Calu3 (cell line): ENCODE results near the gene GPS1. TPM values are rescaled to one million over a fixed set of nuclear protein-coding genes. Genes with fewer than 3 reads are reported as not detected.

ENCODE experiments used
- BruUV-seq: library from RNA; stranded (reverse); fragments of 400-500 nt; replicated peaks from 2 replicates; lab custom pipeline; 2021; lab: Mats Ljungman, UMichigan
- CTCF ChIA-PET: fragments of 300-600 bp; sonication (Branson Sonifier 250); formaldehyde crosslinking; loops from one replicate; lab custom pipeline; 2022; ENCODE audit warnings: antibody characterized with exemption; lab: Charles Lee
- DNase-seq: peaks from one replicate; pipeline ENCODE4 v3.0.0; 2022
- H3K27ac Mint-ChIP-seq: one replicate; pipeline ENCODE4 v1.8.0; 2022; ENCODE audit warnings: mixed read lengths; ENCODE audit not compliant: unreplicated experiment
- H3K27me3 Mint-ChIP-seq: one replicate; pipeline ENCODE4 v1.8.0; 2022; ENCODE audit warnings: mixed read lengths; ENCODE audit not compliant: unreplicated experiment
- H3K36me3 Mint-ChIP-seq: one replicate; pipeline ENCODE4 v1.8.0; 2022; ENCODE audit warnings: mild to moderate bottlenecking, moderate library complexity, mixed read lengths; ENCODE audit not compliant: insufficient read depth, unreplicated experiment
- H3K4me1 Mint-ChIP-seq: one replicate; pipeline ENCODE4 v1.8.0; 2022; ENCODE audit warnings: mild to moderate bottlenecking, low read depth, mixed read lengths; ENCODE audit not compliant: unreplicated experiment
- H3K4me3 Mint-ChIP-seq: one replicate; pipeline ENCODE4 v1.8.0; 2022; ENCODE audit warnings: mild to moderate bottlenecking, low read depth, moderate library complexity, mixed read lengths; ENCODE audit not compliant: unreplicated experiment
- H3K9me3 Mint-ChIP-seq: one replicate; pipeline ENCODE4 v1.8.0; 2022; ENCODE audit warnings: low read depth, mixed read lengths; ENCODE audit not compliant: unreplicated experiment
- intact Hi-C: fragments of 100-400 bp; cut with micrococcal nuclease; formaldehyde crosslinking; loops from one replicate; pipeline ENCODE4 v1.10.0; 2022; ENCODE audit not compliant: unreplicated experiment
- total RNA-seq: library from RNA; stranded (reverse); gene quantifications from 2 replicates; pipeline ENCODE4 v1.2.3, GENCODE V29; 2022
- TF ChIP-seq, protein P1 (sequence below): fragments of 200-600 bp; IDR thresholded peaks from one replicate; pipeline ENCODE4 v1.8.0; 2022; ENCODE audit warnings: antibody characterized with exemption; ENCODE audit not compliant: unreplicated experiment

GPS1 gene
- total RNA-seq, 1 experiment from 2014 or later, result 114 TPM

DNA sequence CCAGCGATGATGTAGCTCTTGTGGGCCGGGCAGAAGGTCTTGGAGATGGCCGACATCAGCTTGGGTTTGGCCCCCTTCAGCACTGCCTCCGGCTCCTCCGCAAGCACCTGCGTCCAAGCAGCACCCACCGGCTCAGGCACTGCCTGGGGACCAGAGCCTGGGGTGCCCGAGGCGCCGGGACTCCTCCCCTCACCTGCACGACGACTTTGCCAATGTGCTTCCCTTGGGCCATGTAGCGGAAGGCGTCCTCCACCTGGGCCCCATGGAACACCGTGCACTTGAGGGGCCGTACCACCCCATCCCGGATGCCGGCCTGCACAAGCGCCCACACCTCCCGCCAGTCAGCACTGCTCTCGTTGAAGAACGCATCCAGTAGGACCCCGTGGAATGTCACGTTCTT, 31.3 kb downstream of the GPS1 start:
- intact Hi-C loops, result no loop called here
- no peaks in the 10 kb centered on the region for H3K9me3 Mint-ChIP-seq
- peaks cover 79% of the 10 kb centered on the region for H3K36me3 Mint-ChIP-seq

DNA sequence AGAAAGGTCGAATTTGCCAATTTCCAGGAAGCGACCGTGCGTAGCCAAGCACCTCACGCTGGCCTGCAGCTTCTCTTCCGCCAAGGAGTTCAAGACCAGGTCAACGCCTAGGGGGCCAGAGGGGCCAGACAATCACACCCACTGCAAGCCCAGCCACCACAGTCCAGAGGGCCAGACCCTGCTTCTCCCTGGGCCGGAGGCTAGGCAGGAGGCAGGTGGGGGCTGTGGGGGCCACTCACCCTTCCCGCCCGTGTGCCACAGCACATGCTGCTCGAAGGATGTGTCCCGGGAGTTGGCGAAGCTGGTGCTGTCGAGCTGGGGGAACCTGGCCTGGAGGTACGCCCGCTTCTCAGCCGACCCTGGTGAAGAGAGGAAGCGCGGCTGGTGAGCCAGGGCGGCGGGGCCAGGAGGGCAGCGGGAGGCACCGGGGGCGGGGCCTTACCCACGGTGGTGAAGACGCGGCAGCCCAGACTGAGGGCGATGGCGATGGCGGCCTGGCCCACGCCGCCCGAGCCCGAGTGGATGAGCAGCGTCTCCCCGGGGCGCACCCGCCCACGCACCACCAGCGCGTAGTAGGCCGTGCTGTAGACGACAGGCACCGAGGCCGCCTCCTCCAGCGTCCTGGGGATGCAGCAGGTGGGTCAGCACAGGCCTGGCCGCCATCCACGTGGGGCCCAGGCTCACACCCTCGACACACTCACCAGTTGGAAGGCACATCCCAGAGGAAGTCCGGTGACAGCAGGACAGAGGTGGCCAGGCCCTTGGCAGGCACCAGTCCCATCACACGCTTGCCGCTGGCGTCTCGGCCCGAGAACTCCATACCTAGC, 32.0 kb downstream of the GPS1 start:
- CTCF ChIA-PET, result no interaction called here
- H3K27me3 Mint-ChIP-seq, result no peaks in the 10 kb centered on the region
- H3K27ac Mint-ChIP-seq, result peak overlapping the region; percentile 30
- no peak for DNase-seq
- BruUV-seq, result no TSS peak
- H3K36me3 Mint-ChIP-seq, result peaks cover 80% of the 10 kb centered on the region
- H3K9me3 Mint-ChIP-seq, result no peaks in the 10 kb centered on the region
- H3K4me3 Mint-ChIP-seq, result no peak overlapping the region
- TF ChIP-seq, protein P1, sequence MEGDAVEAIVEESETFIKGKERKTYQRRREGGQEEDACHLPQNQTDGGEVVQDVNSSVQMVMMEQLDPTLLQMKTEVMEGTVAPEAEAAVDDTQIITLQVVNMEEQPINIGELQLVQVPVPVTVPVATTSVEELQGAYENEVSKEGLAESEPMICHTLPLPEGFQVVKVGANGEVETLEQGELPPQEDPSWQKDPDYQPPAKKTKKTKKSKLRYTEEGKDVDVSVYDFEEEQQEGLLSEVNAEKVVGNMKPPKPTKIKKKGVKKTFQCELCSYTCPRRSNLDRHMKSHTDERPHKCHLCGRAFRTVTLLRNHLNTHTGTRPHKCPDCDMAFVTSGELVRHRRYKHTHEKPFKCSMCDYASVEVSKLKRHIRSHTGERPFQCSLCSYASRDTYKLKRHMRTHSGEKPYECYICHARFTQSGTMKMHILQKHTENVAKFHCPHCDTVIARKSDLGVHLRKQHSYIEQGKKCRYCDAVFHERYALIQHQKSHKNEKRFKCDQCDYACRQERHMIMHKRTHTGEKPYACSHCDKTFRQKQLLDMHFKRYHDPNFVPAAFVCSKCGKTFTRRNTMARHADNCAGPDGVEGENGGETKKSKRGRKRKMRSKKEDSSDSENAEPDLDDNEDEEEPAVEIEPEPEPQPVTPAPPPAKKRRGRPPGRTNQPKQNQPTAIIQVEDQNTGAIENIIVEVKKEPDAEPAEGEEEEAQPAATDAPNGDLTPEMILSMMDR, result no peak
- intact Hi-C loops, result no loop called here
- no peaks in the 10 kb centered on the region for H3K4me1 Mint-ChIP-seq

More for the DNA sequence above, 31.3 kb downstream of the GPS1 start:
- CTCF ChIA-PET, result no interaction called here
- H3K27me3 Mint-ChIP-seq, result no peaks in the 10 kb centered on the region
- no peak overlapping the region for H3K4me3 Mint-ChIP-seq
- no peak for DNase-seq
- TF ChIP-seq, protein P1, result no peak
- H3K4me1 Mint-ChIP-seq, result no peaks in the 10 kb centered on the region
- BruUV-seq, result no TSS peak
- H3K27ac Mint-ChIP-seq, result no peak overlapping the region

DNA sequence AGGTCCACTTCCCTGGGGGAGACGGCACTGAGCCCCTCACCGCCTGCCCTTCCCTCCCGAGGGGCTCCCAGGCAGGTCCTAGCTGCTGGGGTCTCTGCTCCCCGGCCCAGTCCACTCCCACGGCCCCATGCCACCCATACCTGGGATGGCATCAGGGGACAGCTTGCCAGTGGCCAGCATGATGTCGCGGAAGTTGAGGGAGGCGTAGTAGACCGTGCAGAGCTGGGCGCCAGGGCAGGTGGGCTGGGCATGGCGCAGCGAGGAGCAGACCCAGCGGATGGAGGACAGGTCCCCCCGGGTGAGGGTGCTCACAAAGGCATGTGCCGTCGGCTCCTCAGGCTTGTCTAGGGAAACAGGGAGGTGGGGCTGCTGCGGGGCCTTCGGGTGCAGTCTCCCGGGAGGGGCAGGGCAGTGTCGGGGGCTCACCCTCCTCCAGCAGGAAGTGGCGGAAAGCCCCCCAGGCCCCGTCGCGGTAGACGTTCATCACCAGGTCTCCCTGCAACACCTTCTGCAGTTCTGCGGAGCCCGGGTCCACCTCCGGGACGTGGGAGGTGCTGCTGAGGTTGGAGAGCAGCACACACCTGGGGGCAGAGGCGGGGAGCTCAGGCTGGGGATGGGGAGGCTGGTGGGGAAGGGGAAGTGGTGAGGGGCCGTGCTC, 32.8 kb downstream of the GPS1 start:
- Mint-ChIP-seq H3K4me3 (no peak overlapping the region), H3K27me3 (no peaks in the 10 kb centered on the region), H3K4me1 (no peaks in the 10 kb centered on the region), H3K36me3 (peaks cover 77% of the 10 kb centered on the region), H3K27ac (peak overlapping the region; percentile 30), H3K9me3 (no peaks in the 10 kb centered on the region)
- no TSS peak for BruUV-seq
- intact Hi-C loops, result no loop called here
- TF ChIP-seq, protein P1, result no peak
- CTCF ChIA-PET, result no interaction called here
- DNase-seq, result no peak

DNA sequence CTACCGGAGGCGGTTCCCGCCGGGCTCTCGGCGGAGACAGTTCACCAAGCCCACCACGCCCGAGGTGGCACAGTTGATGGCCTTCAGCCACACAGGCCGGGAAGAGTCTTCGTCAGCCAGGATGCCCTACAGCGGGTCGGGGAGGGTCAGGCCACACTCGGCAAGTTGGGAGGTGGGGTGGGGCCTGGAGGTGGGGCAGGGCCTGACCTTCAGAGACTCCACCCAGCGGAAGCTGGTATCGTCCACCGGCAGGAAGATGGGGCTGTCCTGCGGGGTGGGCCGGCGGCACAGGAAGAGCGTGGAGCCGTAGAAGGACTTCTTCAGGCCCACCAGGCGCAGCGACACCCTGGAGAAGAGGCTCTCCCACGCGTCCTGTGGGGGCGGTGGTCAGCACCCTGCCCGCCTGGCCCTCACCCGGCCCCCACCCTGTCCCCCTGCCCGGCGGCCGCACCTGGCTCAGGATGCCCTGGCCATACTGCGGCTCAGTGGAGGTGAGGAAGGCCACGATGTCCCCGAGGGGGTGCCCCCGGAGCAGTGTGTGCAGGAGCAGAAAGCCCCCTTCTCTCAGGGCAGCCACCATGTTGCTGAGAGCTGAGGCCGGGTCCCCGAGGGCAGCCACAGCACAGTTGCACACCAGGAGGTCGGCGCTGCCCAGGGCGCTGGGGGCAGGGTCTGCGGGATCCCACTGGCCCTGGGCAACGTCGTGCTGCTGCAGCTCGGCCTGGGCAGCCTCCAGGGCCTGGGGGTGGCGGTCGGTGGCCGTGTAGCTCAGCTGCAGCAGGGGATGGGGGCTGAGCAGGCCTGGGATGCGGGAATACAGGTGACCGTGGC, 33.5 kb downstream of the GPS1 start:
- intact Hi-C loops, result no loop called here
- DNase-seq, result no peak
- no peaks in the 10 kb centered on the region for H3K4me1 Mint-ChIP-seq
- H3K9me3 Mint-ChIP-seq, result no peaks in the 10 kb centered on the region
- no TSS peak for BruUV-seq
- TF ChIP-seq, protein P1, result no peak
- CTCF ChIA-PET, result no interaction called here
- no peaks in the 10 kb centered on the region for H3K27me3 Mint-ChIP-seq
- peaks cover 76% of the 10 kb centered on the region for H3K36me3 Mint-ChIP-seq
- H3K27ac Mint-ChIP-seq, result no peak overlapping the region
- no peak overlapping the region for H3K4me3 Mint-ChIP-seq
